ENCODE results near the gene CELF2.

CELF2 gene

GRCh38 chr10:11057018-11057417, 39.3 kb downstream of the CELF2 start:
- no peaks in the 10 kb centered on the region for H3K27me3 ChIP-seq (ENCODE audit: low read length)
- H3K4me3 ChIP-seq (ENCODE audit: insufficient read depth, low read length, poor library complexity, severe bottlenecking): no peak overlapping the region
- no peak overlapping the region for H3K9ac ChIP-seq (ENCODE audit: low read length)
- H3K27ac ChIP-seq (ENCODE audit: low read depth, low read length): no peak overlapping the region
- no peak overlapping the region for H3K4me2 ChIP-seq (ENCODE audit: low read depth, low read length, poor library complexity, severe bottlenecking)
- no peaks in the 10 kb centered on the region for H3K79me2 ChIP-seq (ENCODE audit: insufficient read depth, low read length)
- no peaks in the 10 kb centered on the region for H3K36me3 ChIP-seq (ENCODE audit: low read length)
- H3F3A ChIP-seq (ENCODE audit: insufficient read depth): no peaks in the 10 kb centered on the region
- no peaks in the 10 kb centered on the region for H4K20me1 ChIP-seq (ENCODE audit: low read depth, low read length)
- TF ChIP-seq EZH2phosphoT487 (conservative IDR thresholded peaks at IDR 0.05; ENCODE audit: low read length) (no peak), CTCF (IDR thresholded peaks at IDR 0.05; ENCODE audit: insufficient read depth, low read length, poor library complexity, severe bottlenecking) (no peak)
- H3K9me2 ChIP-seq (replicated peaks; ENCODE audit: insufficient read depth, low read length): no peaks in the 10 kb centered on the region
- no peak overlapping the region for H2AFZ ChIP-seq (ENCODE audit: low read depth, low read length, severe bottlenecking)
- no peaks in the 10 kb centered on the region for H3K9me3 ChIP-seq (ENCODE audit: insufficient read depth, low read length)

- no peak overlapping the region for H3K4me3 ChIP-seq (ENCODE audit: insufficient read depth, low read length, poor library complexity, severe bottlenecking)
- no peaks in the 10 kb centered on the region for H3K27me3 ChIP-seq (ENCODE audit: low read length)
- no peaks in the 10 kb centered on the region for H3K9me3 ChIP-seq (ENCODE audit: insufficient read depth, low read length)
- H3K9ac ChIP-seq (ENCODE audit: low read length): no peak overlapping the region
- H3F3A ChIP-seq (ENCODE audit: insufficient read depth): no peaks in the 10 kb centered on the region
- no peak for TF ChIP-seq EZH2phosphoT487 (conservative IDR thresholded peaks at IDR 0.05; ENCODE audit: low read length)
- TF ChIP-seq CTCF (IDR thresholded peaks at IDR 0.05; ENCODE audit: insufficient read depth, low read length, poor library complexity, severe bottlenecking): no peak
- H2AFZ ChIP-seq (ENCODE audit: low read depth, low read length, severe bottlenecking): no peak overlapping the region
- H3K79me2 ChIP-seq (ENCODE audit: insufficient read depth, low read length): no peaks in the 10 kb centered on the region
- no peak overlapping the region for H3K27ac ChIP-seq (ENCODE audit: low read depth, low read length)
- H3K36me3 ChIP-seq (ENCODE audit: low read length): no peaks in the 10 kb centered on the region
- H3K9me2 ChIP-seq (replicated peaks; ENCODE audit: insufficient read depth, low read length): no peaks in the 10 kb centered on the region
- H4K20me1 ChIP-seq (ENCODE audit: low read depth, low read length): no peaks in the 10 kb centered on the region
- H3K4me2 ChIP-seq (ENCODE audit: low read depth, low read length, poor library complexity, severe bottlenecking): no peak overlapping the region
These were observed 39.8 kb downstream of the CELF2 start for GRCh38 chr10:11057448-11057847.

- Histone ChIP-seq H3K4me3 (ENCODE audit: insufficient read depth, low read length, poor library complexity, severe bottlenecking) (no peak overlapping the region), H3K4me2 (ENCODE audit: low read depth, low read length, poor library complexity, severe bottlenecking) (no peak overlapping the region), H3K27ac (ENCODE audit: low read depth, low read length) (no peak overlapping the region), H3K9me3 (ENCODE audit: insufficient read depth, low read length) (no peaks in the 10 kb centered on the region), H3K9me2 (replicated peaks; ENCODE audit: insufficient read depth, low read length) (no peaks in the 10 kb centered on the region), H2AFZ (ENCODE audit: low read depth, low read length, severe bottlenecking) (no peak overlapping the region), H3K79me2 (ENCODE audit: insufficient read depth, low read length) (no peaks in the 10 kb centered on the region), H3K27me3 (ENCODE audit: low read length) (no peaks in the 10 kb centered on the region), H3K9ac (ENCODE audit: low read length) (no peak overlapping the region), H4K20me1 (ENCODE audit: low read depth, low read length) (no peaks in the 10 kb centered on the region), H3K36me3 (ENCODE audit: low read length) (no peaks in the 10 kb centered on the region), H3F3A (ENCODE audit: insufficient read depth) (no peaks in the 10 kb centered on the region)
- TF ChIP-seq CTCF (IDR thresholded peaks at IDR 0.05; ENCODE audit: insufficient read depth, low read length, poor library complexity, severe bottlenecking) (no peak), EZH2phosphoT487 (conservative IDR thresholded peaks at IDR 0.05; ENCODE audit: low read length) (no peak)
These were observed 40.3 kb downstream of the CELF2 start for GRCh38 chr10:11057994-11058393.

Data from SU-DHL-6 (cell line).